Measurements from ENCODE around the gene SAFB2.

DNA sequence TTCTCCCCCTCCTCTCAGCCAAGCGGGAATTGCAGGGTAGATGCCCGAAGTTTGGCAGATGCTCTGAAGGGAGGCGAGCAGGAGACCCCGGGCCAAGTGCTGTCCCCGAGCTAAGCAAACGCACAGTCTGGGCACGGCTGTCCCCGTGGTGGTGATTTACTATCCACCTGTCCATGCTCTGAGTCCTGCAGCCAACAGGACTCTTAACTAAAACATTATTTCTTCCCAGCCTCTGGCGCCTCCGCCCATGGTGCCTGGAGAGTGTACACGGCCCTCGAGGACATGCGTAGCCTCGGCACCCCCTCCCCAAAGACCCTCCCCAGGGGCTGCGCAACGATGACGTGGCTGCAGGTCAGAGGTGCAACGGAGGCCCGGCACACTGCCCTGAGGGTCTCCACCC is 62.4 kb downstream of the SAFB2 start:
- TF ChIP-seq, protein P1, sequence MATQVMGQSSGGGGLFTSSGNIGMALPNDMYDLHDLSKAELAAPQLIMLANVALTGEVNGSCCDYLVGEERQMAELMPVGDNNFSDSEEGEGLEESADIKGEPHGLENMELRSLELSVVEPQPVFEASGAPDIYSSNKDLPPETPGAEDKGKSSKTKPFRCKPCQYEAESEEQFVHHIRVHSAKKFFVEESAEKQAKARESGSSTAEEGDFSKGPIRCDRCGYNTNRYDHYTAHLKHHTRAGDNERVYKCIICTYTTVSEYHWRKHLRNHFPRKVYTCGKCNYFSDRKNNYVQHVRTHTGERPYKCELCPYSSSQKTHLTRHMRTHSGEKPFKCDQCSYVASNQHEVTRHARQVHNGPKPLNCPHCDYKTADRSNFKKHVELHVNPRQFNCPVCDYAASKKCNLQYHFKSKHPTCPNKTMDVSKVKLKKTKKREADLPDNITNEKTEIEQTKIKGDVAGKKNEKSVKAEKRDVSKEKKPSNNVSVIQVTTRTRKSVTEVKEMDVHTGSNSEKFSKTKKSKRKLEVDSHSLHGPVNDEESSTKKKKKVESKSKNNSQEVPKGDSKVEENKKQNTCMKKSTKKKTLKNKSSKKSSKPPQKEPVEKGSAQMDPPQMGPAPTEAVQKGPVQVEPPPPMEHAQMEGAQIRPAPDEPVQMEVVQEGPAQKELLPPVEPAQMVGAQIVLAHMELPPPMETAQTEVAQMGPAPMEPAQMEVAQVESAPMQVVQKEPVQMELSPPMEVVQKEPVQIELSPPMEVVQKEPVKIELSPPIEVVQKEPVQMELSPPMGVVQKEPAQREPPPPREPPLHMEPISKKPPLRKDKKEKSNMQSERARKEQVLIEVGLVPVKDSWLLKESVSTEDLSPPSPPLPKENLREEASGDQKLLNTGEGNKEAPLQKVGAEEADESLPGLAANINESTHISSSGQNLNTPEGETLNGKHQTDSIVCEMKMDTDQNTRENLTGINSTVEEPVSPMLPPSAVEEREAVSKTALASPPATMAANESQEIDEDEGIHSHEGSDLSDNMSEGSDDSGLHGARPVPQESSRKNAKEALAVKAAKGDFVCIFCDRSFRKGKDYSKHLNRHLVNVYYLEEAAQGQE (IDR thresholded peaks at IDR 0.05; ENCODE audit: low read depth, low read length) = no peak
- TF ChIP-seq, protein P2, sequence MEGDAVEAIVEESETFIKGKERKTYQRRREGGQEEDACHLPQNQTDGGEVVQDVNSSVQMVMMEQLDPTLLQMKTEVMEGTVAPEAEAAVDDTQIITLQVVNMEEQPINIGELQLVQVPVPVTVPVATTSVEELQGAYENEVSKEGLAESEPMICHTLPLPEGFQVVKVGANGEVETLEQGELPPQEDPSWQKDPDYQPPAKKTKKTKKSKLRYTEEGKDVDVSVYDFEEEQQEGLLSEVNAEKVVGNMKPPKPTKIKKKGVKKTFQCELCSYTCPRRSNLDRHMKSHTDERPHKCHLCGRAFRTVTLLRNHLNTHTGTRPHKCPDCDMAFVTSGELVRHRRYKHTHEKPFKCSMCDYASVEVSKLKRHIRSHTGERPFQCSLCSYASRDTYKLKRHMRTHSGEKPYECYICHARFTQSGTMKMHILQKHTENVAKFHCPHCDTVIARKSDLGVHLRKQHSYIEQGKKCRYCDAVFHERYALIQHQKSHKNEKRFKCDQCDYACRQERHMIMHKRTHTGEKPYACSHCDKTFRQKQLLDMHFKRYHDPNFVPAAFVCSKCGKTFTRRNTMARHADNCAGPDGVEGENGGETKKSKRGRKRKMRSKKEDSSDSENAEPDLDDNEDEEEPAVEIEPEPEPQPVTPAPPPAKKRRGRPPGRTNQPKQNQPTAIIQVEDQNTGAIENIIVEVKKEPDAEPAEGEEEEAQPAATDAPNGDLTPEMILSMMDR (IDR thresholded peaks at IDR 0.05) = no peak
- TF ChIP-seq EZH2phosphoT487 (IDR thresholded peaks at IDR 0.05; ENCODE audit: borderline replicate concordance, low read depth) (no peak), JUND (IDR thresholded peaks at IDR 0.05) (no peak), MEF2A (IDR thresholded peaks at IDR 0.05; ENCODE audit: borderline replicate concordance, low read depth) (no peak), POLR2AphosphoS5 (IDR thresholded peaks at IDR 0.05; ENCODE audit: low read depth, low read length) (no peak), NRF1 (IDR thresholded peaks at IDR 0.05; ENCODE audit: low read depth, low read length) (no peak), SMC3 (IDR thresholded peaks at IDR 0.05; ENCODE audit: low read depth, low read length) (no peak), YY1 (IDR thresholded peaks at IDR 0.05; ENCODE audit: low read depth) (no peak)
- TF ChIP-seq, protein P3, sequence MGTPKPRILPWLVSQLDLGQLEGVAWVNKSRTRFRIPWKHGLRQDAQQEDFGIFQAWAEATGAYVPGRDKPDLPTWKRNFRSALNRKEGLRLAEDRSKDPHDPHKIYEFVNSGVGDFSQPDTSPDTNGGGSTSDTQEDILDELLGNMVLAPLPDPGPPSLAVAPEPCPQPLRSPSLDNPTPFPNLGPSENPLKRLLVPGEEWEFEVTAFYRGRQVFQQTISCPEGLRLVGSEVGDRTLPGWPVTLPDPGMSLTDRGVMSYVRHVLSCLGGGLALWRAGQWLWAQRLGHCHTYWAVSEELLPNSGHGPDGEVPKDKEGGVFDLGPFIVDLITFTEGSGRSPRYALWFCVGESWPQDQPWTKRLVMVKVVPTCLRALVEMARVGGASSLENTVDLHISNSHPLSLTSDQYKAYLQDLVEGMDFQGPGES (IDR thresholded peaks at IDR 0.05; ENCODE audit: low read depth, low read length) = no peak
- TF ChIP-seq, protein P4, sequence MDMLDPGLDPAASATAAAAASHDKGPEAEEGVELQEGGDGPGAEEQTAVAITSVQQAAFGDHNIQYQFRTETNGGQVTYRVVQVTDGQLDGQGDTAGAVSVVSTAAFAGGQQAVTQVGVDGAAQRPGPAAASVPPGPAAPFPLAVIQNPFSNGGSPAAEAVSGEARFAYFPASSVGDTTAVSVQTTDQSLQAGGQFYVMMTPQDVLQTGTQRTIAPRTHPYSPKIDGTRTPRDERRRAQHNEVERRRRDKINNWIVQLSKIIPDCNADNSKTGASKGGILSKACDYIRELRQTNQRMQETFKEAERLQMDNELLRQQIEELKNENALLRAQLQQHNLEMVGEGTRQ (IDR thresholded peaks at IDR 0.05; ENCODE audit: borderline replicate concordance, low read depth, low read length) = no peak
